ENCODE results near the gene ZNF74.

The ZNF74 gene

DNA sequence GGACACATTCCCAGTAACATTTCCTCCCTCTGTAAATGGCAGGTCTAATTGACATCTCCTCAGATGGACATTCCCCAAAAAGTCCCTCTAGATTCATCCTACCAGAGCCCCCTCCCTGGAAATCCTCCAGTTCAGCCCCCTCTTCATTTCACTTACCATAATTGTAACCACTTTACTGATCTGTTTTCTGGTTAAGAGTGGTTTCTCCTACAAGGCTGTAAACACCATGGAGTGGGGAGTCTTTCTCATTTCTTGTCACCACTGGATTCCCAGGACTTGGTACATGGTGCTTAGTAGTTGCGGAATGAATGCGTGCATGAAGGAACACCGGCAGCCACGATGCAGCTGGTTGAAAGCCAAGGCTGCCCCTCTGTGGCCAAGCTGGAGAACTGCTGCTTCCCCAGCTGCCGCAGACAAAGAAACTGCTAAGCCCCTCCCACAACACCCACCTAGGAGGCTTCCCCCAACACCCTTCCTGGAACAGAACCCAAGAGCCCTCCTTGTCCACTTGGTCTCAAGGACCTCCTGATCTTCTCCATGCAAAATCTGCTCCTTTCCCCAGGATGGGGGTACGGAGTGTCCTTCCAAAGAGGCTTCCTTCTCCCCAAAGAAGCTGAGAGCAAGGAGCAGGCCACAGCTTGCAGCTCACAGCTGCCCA is 62.2 kb downstream of the ZNF74 start:
- Histone ChIP-seq H3K27me3 (ENCODE audit: insufficient read depth, low read length) (no peaks in the 10 kb centered on the region), H3K27ac (ENCODE audit: low read depth, low read length) (no peak overlapping the region), H3K4me1 (ENCODE audit: insufficient read depth, low read length) (0 out of 2 replicates have a peak, but pooled peaks cover 12% of the 10 kb centered on the region), H3K36me3 (ENCODE audit: insufficient read depth, low read length) (no peaks in the 10 kb centered on the region), H3K4me3 (ENCODE audit: low read length) (no peak overlapping the region), H3K9ac (ENCODE audit: low read depth, low read length) (peak overlapping the region; percentile 14; the same call in 1 of the 2 replicates), H3K9me3 (ENCODE audit: insufficient read depth, low read depth, low read length) (no peaks in the 10 kb centered on the region)
- 13% methylated on average over 6 of the region's 6 CpGs for WGBS

DNA sequence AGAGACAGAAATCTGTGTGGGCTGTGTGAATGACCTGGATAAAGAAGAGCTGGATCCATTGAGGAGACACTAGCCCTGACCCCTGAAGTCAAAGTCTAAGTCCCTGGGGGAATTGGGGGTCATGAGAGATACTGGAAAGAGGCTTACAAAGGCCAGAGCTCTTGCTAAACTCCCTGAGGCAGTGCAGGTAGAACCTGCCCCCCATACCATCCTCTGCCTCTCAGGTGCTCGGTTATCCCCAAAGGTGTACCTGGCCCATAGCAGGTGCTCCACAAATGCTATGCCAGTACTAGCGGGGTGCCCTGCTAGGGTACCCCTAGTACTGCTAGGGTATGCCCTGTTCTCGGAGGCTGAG is 62.7 kb downstream of the ZNF74 start:
- no peaks in the 10 kb centered on the region for H3K36me3 ChIP-seq (ENCODE audit: insufficient read depth, low read length)
- H3K27ac ChIP-seq (ENCODE audit: low read depth, low read length) = no peak overlapping the region

DNA sequence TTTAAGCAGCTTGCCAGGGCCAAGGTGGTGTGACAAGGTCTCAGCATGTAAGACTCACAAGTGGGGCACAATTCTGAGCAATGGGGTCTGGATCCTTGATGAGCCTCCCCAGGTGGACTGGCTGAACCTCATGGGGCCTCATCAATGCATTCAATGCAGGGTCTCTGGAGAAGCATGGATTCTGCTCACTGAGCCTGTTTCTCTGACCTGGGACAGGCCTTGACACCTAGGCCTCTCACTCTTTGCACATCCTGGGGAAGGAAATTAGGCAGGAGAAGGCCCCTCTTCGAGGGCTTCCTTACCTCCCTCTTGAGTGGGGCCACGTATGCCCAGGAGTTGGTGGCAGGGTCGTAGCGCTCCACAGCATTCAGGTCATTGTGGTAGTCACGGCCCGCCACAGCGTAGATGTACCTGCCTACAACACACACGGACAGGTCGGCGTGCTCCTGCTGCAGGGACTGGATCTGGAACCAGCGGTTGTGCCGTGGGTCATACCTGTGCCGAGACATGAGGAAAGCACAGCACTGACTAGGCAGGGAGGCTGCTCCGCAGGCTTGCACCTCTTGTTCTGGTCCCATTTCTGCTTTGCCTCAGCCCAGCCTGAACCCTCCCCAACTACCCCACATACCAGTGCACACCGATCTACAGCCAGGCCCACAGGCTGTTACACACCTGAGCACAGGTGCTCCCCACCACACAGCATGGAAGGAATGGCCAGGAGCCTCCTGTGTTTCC is 63.7 kb downstream of the ZNF74 start:
- 94% methylated on average over 15 of the region's 15 CpGs for WGBS
- no peak overlapping the region for H3K4me3 ChIP-seq (ENCODE audit: low read length)
- H3K9me3 ChIP-seq (ENCODE audit: insufficient read depth, low read depth, low read length) = no peaks in the 10 kb centered on the region
- 0 out of 2 replicates have a peak, but pooled peaks cover 12% of the 10 kb centered on the region for H3K4me1 ChIP-seq (ENCODE audit: insufficient read depth, low read length)
- H3K36me3 ChIP-seq (ENCODE audit: insufficient read depth, low read length) = no peaks in the 10 kb centered on the region
- no peak overlapping the region for H3K9ac ChIP-seq (ENCODE audit: low read depth, low read length)
- no peak overlapping the region for H3K27ac ChIP-seq (ENCODE audit: low read depth, low read length)
- no peaks in the 10 kb centered on the region for H3K27me3 ChIP-seq (ENCODE audit: insufficient read depth, low read length)

More for the DNA sequence above, 62.7 kb downstream of the ZNF74 start:
- WGBS = 93% methylated on average over 3 of the region's 3 CpGs
- no peaks in the 10 kb centered on the region for H3K27me3 ChIP-seq (ENCODE audit: insufficient read depth, low read length)
- no peaks in the 10 kb centered on the region for H3K9me3 ChIP-seq (ENCODE audit: insufficient read depth, low read depth, low read length)
- H3K4me3 ChIP-seq (ENCODE audit: low read length) = no peak overlapping the region
- H3K4me1 ChIP-seq (ENCODE audit: insufficient read depth, low read length) = 0 out of 2 replicates have a peak, but pooled peaks cover 12% of the 10 kb centered on the region
- peak overlapping the region; percentile 14; the same call in 1 of the 2 replicates for H3K9ac ChIP-seq (ENCODE audit: low read depth, low read length)
